ENCODE measurements around the gene NEGR1.

DNA sequence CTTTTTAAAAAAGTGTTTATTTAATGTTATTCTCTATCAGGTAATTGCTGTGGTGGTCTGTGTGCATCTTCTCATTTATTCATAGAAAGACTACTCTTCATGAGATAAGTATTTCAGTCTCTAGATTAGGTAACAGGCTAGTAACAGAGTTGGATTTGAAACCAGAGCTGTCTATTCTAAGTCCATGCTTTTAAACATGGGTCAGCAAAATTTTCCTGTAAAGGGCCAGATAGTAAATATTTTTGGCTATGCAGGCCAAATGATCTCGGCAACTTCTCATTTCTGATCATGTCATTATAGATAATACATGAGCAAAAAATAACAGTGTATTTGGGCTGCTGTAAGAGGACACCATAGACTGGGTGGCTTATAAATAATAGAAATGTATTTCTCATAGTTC is 715.9 kb downstream of the NEGR1 start:
- TF ChIP-seq, protein P1, sequence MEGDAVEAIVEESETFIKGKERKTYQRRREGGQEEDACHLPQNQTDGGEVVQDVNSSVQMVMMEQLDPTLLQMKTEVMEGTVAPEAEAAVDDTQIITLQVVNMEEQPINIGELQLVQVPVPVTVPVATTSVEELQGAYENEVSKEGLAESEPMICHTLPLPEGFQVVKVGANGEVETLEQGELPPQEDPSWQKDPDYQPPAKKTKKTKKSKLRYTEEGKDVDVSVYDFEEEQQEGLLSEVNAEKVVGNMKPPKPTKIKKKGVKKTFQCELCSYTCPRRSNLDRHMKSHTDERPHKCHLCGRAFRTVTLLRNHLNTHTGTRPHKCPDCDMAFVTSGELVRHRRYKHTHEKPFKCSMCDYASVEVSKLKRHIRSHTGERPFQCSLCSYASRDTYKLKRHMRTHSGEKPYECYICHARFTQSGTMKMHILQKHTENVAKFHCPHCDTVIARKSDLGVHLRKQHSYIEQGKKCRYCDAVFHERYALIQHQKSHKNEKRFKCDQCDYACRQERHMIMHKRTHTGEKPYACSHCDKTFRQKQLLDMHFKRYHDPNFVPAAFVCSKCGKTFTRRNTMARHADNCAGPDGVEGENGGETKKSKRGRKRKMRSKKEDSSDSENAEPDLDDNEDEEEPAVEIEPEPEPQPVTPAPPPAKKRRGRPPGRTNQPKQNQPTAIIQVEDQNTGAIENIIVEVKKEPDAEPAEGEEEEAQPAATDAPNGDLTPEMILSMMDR (IDR thresholded peaks at IDR 0.05), result no peak
- TF ChIP-seq POLR2A (IDR thresholded peaks at IDR 0.05) (no peak), EP300 (IDR thresholded peaks at IDR 0.05) (no peak)

All from stomach (tissue), 4 donors.